Limb (tissue), 2 donors: ENCODE results near the gene OSBPL7.

Source experiments
- DNase-seq, 2 donors: peaks; one replicate each; pipeline ENCODE4 v3.0.0-alpha.2; 2016; ENCODE audit errors: extremely low spot score in 2 of 2

The OSBPL7 gene

DNA sequence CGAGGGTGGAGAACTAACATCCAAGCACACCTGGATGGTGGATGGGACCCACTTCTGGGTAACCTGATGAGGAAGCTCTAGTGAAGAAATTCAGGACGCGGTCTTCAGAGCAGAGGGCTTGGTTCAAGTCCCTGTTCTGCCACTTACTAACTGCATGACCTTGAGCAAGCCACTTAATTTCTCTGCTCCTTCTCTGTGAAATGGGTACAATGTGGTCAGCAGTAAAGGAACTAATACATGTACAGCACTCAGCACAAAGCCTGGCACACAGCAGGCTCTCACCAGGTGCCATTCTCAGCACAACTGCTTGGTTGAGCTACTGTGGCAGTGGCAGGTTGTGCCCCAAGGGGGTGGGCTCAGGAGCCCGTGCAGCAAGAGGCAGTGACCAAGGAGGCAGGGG lies 1.9 kb upstream of the OSBPL7 start:
- no peak for DNase-seq

DNA sequence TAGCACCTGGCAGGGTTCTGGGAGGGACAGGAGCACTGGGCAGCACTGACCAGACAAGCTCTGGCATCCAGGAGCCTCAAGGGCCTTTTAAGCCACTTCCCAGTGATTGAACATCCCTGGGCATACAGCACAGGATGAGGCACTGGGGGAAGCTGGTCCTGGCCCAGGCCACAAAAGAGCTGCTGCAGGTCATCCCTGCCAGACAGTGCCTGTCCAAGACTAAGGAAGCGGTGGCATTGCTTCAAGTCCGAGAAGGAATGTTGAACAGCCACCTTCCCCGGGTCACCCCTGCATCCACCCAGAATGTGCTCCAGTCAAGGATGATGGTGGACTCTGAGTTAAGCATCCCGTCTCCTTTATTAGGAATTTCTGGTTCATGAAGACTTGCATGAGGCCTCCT lies 1.2 kb upstream of the OSBPL7 start:
- no peak for DNase-seq

DNA sequence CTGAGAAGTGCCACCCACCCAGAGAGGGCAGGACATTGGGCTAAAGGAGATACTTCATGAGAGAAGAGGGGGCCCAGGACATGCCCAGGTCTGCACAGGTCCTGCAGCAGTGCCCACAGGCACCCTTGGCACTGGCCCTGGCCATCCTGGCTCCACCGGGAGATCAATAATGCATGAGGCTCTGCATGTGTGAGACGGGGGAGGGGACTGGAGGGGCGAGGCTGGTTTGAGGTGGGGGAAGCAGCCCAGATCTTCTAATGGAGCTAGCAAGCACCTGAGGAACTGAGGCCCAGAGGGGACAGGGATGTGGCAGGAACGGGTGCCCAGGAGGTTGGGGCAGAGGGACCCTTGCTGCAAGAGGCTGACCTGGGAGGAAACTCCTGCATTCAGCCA lies 567 bp downstream of the OSBPL7 start:
- no peak for DNase-seq

DNA sequence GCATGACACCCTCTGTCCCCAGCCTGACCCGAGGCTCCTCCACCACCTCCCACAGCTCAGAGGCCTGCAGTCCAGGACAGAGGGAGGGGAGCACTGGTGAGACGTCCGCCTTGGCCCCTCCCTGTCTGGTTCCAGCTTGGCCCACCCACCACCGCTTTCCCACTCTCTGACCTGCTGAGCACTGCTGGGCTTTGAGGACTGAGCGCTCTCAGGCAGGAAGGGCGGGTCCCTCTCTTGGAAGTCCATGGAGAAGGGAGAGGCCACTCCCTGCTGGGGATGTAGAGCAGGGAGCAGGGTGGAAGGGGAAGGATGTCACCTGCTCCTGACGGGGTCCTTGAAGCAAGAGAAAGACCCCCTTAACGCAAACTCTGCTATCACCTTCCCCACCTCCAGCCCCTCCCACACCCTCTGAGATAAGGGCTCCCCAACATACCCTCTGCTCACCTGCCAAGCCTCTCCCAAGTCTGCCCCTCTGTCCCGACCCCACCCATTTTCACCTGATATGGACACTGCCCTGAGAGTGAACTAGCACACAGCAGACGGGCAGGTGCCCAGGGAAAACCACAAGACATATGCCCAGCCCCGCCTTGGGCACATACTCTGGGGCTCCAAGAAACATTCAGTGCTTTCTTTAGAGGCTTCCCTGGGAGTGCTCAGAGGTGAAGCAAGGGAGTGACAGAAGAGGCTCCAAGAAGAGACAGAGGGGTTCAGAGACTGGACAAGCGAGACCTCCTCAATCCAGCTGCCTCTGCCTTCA lies 1.4 kb downstream of the OSBPL7 start:
- DNase-seq, result no peak

DNA sequence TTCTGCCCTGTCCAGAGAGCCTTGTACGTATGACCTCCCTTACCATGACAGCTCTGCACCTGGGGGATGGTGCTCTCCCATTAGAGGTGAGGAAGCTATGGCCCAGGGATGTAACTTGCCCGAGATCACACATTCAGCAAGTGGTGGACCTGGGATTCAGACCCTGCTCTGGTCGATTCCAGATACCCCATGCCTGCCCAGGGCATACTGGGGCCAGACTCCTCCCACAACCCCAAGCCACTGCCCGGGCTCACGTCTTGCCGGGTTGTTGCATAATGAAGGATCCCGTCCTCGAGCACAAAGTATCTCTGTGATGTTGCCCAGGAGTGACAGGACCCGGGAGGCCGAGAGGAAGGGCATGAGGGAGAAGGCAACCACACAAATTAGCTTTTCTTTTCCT lies 2.1 kb downstream of the OSBPL7 start:
- no peak for DNase-seq

DNA sequence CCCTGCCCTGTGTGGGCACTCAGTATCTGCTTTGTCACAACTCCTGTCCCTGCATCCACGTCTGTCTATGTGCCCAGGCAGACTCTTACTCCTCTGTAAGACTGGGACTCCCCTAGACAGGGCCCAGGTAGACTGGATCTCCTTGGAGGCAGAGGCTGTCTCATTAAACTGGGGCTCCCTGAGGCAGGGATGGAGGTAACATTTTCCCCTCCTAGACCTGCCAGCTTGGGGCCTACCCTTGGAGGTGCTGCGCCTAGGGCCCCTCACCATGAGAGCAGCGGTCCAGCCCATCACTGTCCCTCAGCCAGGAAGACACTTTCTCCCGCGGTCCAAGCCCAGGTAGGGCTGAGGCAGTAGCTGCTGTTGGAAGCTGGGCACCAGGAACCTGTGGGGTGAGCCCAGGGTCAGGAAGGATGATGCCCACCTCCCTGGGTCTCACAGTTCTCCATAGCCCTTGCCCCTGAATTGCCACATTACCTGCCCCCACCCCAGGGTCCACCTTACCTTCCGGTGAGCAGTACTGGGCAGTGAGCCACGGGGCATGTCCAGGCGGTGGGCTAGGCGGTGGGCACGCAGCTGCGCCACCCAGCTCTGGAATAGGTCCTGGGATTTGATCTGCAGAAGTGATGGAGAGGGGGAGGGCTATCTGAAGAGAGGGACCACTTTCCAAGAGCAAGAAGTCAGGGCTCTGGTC lies 3.4 kb downstream of the OSBPL7 start:
- DNase-seq, result no peak

DNA sequence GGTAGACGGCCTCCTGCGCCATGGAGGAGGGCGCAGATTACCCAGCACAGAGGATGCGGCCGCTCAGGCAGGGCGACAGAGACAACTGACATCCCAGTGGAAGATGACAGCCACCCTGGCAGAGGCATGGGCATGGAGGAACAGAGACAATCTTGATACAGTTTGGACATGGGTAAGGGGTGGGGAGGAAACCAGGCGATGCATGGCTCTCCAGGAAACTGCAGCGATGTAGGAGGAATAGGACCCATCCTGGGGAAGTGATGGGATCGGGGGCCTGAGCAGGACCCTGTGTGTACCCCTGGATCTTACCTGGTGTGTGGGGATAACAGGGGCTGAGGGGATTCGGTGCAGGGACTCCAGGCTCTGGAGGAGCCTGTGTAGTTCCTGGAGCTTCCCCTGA lies 4.6 kb downstream of the OSBPL7 start:
- peak in 1 of 2 donors; percentile 9 for DNase-seq

DNA sequence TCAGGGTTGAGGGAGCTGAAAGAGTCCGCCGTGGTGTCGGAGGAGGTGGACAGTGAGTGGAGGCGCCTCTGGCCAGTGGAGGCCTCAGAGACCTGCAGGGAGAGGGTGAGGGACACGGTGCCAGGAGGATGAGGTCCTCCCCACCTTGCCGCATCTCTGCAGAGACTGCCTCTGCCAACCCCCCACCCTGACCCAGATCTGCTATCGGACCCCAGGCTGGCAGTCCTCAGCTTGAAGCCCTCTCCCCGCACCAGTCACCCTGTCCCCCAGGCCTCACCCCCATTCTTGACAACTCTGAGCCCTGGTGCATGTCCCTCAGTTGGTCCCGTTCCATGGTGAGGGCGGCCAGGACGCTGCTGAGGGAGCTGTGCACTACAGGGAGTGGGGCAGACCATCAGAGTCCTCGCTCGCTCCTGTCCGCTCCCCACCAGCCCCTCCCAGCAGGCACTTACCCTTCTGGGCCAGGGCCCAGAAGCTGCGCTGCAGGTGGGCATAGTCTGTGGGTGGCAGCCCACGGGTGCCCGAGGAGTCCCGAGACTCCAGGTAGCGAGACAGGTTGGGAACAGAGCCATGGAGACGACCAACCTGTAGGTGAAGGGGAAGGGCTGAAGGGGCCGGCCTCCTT lies 5.4 kb downstream of the OSBPL7 start:
- DNase-seq, result peak in 1 of 2 donors; percentile 19

DNA sequence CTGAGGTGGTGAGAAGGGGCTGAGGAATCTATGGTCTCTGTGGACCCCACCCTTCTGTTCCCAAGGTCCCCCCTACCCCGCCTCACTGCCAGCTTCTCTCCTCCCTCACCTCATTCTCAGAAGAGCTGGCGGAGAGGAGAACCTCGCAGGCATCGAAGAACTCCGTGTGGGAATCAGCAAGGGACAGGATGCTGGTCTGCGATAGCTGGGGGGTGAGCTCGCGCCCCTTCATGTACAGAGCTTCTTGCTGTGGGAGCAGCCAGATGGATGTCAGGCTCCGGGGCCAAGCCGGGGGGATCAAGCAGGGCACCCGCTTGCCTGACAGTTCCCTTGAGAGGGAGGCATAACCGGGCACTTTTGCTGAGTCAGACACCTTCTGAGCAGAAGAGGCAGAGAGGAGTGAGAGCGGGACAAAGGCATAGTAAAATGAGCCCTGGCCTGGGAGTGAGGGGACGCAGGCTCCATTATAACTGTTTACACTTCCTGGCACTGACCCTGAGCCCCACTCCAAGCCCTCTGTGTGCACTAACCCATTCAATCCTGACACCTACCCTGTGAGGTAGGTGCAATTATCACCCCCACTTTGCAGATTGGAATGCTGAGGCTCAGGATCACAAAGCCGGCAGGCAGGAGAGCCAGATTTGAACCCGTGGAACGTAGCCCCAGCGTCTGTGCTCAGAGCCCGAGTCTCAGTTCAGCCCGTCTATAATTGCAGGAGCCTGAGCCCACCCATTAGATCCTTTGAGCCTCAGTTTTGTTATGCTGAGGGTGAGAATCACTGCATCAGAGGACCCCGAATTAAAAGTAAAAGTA lies 6.3 kb downstream of the OSBPL7 start:
- DNase-seq, result peak in 1 of 2 donors; percentile 14

DNA sequence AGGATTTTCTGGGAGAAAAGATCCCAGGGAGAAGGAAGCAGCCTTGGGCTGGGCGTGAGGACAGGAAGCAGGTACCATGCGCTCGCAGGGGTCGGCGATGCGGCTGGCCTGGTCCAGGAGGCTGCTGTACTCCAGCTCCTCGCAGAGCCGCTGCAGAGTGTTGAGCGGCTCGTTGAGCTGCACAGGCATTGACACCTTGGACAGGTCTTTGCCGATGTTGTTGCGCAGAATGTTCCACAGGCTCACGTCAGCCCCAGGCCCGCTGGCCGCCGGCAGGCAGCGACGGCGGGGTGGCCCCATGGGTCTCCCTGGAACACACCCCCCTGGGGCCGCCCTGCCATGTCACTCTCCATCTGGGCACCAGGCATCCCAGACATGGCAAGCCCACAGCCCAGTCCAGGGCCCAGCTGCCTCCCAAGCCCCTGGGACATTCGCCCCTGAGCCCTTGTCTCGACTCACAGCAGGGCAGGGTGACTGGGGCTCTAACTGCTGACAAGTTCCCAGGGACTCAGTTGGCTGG lies 8.0 kb downstream of the OSBPL7 start:
- DNase-seq, result peak in 1 of 2 donors; percentile 22

DNA sequence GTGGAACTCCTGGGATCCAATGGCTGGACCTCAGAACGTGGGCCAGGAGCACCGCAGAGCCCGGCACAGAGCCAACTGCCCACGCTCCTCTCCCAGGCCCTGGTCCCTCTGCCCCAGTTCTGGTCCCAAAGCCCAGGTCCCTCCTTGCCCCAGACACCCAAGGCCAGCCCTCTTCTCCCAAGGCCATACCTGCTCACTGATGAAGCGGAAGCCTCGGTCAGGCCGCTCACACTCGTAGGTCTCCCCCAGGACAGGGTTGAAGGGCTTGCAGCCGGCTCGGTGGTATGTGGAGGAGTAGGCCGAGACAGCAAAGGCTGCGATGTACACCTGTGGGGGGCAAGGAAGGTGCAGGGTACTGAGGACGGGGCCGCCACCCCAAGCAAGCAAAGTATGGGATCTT lies 8.5 kb downstream of the OSBPL7 start:
- no peak for DNase-seq

DNA sequence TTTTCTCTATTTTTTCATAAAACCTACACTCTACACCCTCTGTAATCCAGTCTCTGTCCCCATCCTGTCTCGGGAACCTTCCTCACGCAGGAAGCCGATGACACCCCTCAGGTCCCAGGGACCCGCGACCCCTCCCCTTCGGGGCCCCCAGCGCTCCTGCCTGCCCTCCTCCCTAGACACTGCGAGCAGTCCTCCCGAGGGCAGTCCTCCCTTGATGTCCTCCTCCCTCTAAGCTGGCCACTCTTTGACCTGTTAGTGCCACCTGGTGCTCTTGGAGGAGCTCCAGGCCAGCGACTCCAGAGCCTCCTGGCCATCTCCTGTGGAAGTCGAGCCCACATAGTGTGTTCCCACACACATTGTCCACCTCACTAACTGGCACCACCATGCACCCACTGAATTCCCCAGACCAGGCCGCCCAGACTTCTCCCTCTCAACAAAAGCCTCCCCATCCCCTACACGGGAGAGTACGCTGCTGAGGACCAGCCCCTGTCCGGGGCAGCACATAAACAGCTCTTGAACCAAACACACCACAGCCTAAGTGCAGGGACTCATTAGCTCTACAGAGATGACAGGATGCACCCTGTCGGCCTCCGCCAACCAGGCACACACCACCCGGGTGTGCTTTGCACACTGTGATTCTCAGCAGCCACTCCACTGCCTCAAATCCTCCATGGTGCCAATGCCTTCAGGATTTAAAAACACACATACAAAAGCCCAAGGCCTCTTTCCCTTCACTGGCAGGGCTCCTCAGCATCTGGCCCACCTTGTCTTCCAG lies 9.3 kb downstream of the OSBPL7 start:
- no peak for DNase-seq

DNA sequence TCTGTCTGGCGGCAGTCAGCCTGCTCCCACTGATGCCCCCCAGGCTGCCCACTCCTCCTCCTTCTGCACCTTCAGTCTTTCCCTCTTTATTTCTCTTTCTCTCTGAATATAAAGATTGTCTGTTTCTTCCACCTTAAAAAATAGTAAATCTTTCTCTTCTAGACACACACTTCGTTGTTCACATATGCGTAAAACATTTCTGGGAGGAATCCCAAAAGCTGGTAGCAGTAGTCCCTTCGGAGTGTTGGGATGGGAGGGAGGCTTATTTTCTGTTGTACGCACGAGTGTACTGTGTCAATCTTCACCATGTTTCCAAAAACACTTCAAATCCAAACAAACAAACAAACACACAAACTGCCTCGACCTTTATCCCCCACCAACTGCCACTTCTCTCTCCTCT lies 9.9 kb downstream of the OSBPL7 start:
- no peak for DNase-seq

DNA sequence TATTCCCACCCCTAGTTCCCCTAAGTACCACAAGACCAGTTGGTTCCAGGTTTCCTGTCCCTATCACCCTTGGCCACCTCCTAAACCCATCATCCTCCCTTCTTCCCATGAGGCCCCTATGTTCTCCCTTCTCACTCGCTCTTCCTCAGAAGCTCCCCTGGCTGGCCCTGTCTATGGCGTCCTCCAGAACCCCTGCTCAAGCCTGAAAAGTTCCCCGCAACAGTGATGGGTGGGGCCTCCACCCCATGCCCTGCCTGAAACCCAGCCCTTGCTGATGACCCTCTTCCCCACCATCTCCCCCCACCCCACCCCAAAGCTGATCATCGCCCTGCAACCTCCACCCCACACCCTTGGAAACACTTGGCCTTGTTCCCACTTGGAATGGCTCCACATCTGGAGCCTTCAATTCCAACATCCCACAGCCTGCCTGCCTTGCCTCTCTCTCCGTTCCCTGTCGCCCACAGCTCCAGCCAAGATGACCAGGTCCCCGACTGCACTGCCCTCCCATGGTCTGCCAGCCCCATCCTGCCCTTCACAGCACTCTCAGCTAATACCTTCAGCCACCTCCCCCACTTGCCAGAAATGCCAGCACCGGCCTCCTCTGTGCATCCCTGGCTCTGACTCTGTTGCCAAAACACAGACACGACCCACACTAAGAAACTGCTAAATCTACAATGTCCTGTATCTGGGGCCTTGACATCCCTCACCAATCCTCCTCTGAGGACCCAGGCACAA lies 10.5 kb downstream of the OSBPL7 start:
- DNase-seq, result no peak

DNA sequence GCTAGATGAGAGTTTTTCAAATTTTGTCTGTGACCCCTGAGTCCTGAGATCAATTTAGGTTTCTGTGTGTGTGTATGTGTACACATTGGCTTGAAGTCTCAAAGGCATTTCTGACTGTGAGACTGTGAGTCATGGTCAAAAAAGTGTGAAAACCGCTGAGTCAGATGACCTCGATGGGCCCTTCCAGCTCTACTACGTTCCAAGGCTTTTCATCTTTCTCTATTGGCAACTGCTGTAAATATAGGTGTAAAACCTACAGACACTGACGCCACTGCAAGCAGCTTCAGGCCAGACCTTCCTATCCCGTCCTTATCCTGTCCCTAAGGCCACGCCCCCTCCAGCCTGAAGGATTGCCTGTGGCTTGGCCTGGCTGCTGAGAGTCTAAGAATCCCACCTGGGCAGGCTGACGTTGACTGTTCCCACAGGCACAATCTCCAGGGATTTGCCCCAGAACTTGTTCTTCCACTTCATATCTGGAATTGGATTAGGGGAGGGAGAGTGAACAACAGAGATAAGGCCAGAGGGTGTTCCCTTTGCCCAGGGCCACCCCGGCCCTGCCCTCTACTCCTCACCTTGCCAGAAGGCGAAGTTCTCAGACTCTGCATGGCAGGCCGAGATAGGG lies 11.3 kb downstream of the OSBPL7 start:
- no peak for DNase-seq

DNA sequence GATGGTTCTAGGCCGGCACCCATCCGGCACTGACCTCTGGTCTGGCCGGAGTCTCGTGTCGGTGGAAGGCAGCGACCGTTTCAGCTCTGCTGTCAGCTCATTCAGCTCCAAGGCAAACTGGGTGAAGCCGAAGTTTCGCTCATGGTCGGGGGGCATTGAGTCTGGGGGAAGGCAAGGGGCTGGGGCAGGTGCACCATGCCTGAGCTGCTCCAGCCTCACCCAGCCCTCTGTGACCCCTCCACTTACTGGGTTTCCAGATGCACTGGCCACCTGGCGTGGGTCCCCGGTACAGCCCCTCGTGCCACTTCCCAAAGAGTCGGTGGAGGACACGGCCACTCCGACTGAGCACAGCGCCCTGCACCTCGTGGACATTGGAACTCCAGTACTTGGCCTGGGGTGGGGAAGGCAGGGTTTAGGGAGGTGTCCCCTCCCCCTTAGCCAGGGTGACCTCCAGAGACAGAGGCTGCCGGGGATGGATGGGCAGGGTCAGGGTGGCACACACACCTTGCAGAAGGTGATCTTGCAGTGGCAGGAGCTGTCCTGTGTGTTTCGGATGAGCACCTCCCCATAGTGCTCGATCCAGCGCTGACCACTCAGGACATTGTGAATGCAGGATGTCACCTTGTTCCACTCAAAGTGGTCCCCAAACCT lies 12.6 kb downstream of the OSBPL7 start:
- DNase-seq, result no peak

DNA sequence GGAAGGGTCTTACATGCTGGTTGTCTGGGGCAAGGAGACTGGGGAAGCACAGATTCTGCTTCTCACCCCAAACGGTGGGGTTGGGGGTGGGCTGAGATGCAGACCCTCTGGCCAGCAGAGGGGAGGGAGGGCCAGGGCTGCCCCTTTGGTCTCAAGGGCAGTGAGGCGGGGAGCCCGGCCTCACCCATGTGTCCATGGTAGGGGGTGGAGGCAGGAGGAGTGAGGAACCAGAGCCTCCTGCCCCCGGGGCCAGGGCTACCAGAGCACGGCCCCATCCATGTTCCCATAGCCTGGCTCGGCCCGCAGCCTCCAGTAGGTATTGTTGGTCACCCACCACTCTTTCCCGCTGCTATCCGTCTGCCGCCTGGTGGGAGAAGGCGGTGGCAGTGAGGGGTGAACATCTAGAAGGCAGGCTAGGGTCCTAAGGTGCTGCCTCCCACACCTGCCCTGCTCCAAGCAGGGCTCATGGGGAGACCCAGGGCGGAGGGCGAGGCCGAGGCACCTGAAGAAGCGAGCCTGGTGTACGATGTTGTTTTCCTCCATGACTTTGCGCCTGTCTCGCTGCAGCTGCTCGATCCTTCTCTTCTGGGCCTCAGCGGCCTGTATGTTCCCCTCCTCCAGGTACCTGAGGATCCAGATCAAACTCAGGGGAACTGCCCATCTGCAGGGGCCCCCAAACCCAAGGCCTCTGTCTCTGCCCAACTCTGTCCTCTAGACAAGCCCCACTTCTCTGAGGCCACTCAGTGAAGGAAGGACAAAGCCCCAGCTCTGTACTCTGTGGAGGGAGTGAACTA lies 13.4 kb downstream of the OSBPL7 start:
- DNase-seq, result peak in 1 of 2 donors; percentile 18

DNA sequence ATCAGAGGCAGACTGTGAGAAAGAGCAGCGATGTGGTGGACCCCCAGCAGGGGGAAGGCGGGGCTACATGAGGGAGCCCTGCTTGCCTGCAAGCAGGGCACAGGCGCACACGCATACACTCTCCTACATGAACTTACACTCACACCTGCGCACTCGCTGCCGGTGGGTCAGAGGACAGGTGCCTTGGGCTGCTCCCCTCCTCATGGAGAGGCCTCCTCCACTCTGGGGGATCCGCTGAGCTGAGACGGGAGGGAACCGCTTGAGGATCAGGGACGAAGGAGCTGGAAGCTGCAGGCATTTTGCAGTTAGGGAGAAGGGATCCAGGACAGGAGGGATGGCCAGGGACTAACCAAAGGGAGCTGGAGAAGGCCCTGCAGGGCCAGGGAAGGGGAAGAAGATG lies 14.2 kb downstream of the OSBPL7 start:
- no peak for DNase-seq

DNA sequence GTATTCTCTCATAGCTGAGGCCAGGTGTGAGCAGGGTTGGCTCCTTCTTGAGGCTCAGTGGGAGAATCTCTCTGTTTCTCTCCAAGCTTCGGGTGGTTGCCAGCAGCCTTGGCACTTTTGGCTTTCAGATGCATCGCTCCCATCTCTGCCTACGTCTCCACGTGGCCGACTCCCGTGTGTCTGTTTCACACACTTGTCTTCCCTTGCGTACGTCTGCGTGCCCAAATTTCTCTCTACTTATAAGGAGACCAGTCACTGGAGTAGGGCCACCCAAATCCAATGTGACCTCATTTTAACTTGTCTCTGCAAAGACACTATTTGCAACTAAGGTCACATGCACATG lies 14.7 kb downstream of the OSBPL7 start:
- no peak for DNase-seq
